Measurements from ENCODE around the gene IGLL5. TPM values are rescaled to one million over a fixed set of nuclear protein-coding genes. Genes with fewer than 3 reads are reported as not detected.

The IGLL5 gene
- total and polyA plus RNA-seq, 2 of the 13 experiments (the other 11 are each of a cell fraction or from before 2014, with no cell fraction given): not detected

DNA sequence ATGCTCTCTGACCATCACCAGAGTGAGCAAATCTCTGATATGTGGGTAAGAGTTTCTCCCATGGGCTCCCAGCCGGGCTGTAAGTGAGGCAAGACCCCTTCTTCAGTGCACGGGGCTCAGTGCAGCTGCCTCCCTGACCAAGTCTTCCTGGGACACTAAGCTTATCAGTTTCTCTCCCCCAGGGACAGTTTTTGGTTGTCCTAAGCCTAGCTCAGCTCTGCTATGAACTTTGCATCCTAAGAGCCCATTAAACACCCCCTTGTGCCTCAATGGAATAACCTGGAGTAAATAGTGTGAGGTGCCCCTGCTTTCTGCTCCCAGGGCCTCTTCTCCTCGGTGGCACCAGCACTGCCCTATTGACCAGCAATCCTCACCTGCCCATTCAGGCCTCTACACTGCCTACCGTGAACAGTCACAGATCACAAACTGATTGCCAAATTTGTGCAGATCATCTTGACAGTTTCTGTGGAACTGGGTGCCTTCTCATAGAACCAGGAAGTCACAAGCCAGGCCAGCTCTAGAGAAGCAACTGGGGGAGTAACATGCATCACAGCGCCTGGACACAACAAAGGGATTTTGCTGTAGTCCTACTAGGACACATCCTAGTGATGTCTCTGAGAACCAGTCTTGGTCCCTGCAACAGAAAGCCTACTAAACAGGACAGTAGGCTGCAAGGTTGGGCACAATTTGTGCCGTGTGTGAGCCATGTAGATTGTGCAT lies 19.5 kb upstream of the IGLL5 start:
- CTCF ChIA-PET (ENCODE audit: low intra/inter-chr PET ratio, low total read pairs): no interaction called here
- WGBS (ENCODE audit: low lambda C conversion rate): 31% methylated on average over 4 of the region's 6 CpGs
- no TSS peak for BruUV-seq (replicated peaks)
- DNase-seq (ENCODE audit: low spot score): no peak
- ATAC-seq: no peak
- POLR2A ChIA-PET: no interaction called here
- H3K79me2 ChIP-seq (ENCODE audit: insufficient read depth, low read length): no peaks in the 10 kb centered on the region
- peaks cover 1 to 20% of the 10 kb centered on the region in 2 experiments; a peak in 3 of 5 replicates for H3K27me3 ChIP-seq (ENCODE audit: control insufficient read depth in 1 of 2, insufficient read depth in 2 of 2, low read length in 2 of 2)
- H2AFZ ChIP-seq (ENCODE audit: low read length): no peak overlapping the region
- no peaks in the 10 kb centered on the region for H4K20me1 ChIP-seq (ENCODE audit: insufficient read depth, low read length)
- FAIRE-seq: no peak
- no peak overlapping the region for H3K4me3 ChIP-seq (replicated peaks in 1 of 3; ENCODE audit: insufficient read depth in 1 of 3, low read depth in 2 of 3, low read length in 3 of 3)
- intact Hi-C loops (cut with micrococcal nuclease; ENCODE audit: unreplicated experiment) (no loop called here), in situ Hi-C loops (cut with HindIII; ENCODE audit: extremely low pct_ligation_motif_present, low pct_unique_long_range_greater_than_20kb) (no loop called here)
- no peak overlapping the region for H3K9ac ChIP-seq (ENCODE audit: insufficient read depth, low read depth, low read length)
- TF ChIP-seq, protein P1, sequence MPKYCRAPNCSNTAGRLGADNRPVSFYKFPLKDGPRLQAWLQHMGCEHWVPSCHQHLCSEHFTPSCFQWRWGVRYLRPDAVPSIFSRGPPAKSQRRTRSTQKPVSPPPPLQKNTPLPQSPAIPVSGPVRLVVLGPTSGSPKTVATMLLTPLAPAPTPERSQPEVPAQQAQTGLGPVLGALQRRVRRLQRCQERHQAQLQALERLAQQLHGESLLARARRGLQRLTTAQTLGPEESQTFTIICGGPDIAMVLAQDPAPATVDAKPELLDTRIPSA (CRISPR knock-in tag; IDR thresholded peaks at IDR 0.05; ENCODE audit: borderline replicate concordance): no peak
- no peak for TF ChIP-seq NFYB (CRISPR knock-in tag; IDR thresholded peaks at IDR 0.05)
- TF ChIP-seq RELA (CRISPR knock-in tag; IDR thresholded peaks at IDR 0.05): no peak
- no peak for TF ChIP-seq ZFP36 (IDR thresholded peaks at IDR 0.05; ENCODE audit: borderline replicate concordance, low read depth, low read length, partially characterized antibody)
- TF ChIP-seq ZNF496 (CRISPR knock-in tag; IDR thresholded peaks at IDR 0.05; ENCODE audit: insufficient replicate concordance): no peak
- no peak for TF ChIP-seq ZNF224 (CRISPR knock-in tag; IDR thresholded peaks at IDR 0.05)
- no peak for TF ChIP-seq SRSF9 (IDR thresholded peaks at IDR 0.05; ENCODE audit: borderline replicate concordance, insufficient read depth, low read depth, low read length, poor library complexity, severe bottlenecking)
- TF ChIP-seq ZNF878 (CRISPR knock-in tag; IDR thresholded peaks at IDR 0.05): no peak
- no peak for TF ChIP-seq TAF1 (CRISPR knock-in tag; IDR thresholded peaks at IDR 0.05)
- TF ChIP-seq HDAC6 (IDR thresholded peaks at IDR 0.05; ENCODE audit: low read depth, low read length): no peak
- TF ChIP-seq ZKSCAN1 (IDR thresholded peaks at IDR 0.05; ENCODE audit: low read length): no peak
- TF ChIP-seq, protein P2, sequence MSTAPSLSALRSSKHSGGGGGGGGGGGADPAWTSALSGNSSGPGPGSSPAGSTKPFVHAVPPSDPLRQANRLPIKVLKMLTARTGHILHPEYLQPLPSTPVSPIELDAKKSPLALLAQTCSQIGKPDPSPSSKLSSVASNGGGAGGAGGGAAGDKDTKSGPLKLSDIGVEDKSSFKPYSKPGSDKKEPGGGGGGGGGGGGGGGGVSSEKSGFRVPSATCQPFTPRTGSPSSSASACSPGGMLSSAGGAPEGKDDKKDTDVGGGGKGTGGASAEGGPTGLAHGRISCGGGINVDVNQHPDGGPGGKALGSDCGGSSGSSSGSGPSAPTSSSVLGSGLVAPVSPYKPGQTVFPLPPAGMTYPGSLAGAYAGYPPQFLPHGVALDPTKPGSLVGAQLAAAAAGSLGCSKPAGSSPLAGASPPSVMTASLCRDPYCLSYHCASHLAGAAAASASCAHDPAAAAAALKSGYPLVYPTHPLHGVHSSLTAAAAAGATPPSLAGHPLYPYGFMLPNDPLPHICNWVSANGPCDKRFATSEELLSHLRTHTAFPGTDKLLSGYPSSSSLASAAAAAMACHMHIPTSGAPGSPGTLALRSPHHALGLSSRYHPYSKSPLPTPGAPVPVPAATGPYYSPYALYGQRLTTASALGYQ (CRISPR knock-in tag; IDR thresholded peaks at IDR 0.05): no peak
- H3K4me1 ChIP-seq (ENCODE audit: insufficient read depth, low read length): no peaks in the 10 kb centered on the region
- no peaks in the 10 kb centered on the region for H3K9me3 ChIP-seq (ENCODE audit: low read length)
- no peak overlapping the region for H3K4me2 ChIP-seq (ENCODE audit: low read depth, low read length)
- H3K36me3 ChIP-seq (replicated peaks in 1 of 2; ENCODE audit: control insufficient read depth in 1 of 2, insufficient read depth in 2 of 2, low read length in 2 of 2): no peaks in the 10 kb centered on the region
- no peak overlapping the region for H3K27ac ChIP-seq (ENCODE audit: extremely low read length, insufficient read depth, low read length)
